HT-29 (cell line): ENCODE data around the gene ATP5PD. TPM values are rescaled to one million over a fixed set of nuclear protein-coding genes. Genes with fewer than 3 reads are reported as not detected.
"Not testable (repeated sequence)": the region's sequence is repeated elsewhere in the genome, so short reads cannot be mapped to it uniquely, and the experiment has no call there.

Experiments
- DNase-seq: peaks from one replicate; pipeline ENCODE4 v3.0.0-alpha.2; 2015; ENCODE audit warnings: low spot score
- total RNA-seq: library from RNA; depleted of rRNA; stranded (reverse); fragments of >200 nt; shearing (Covaris generic); gene quantifications from 2 replicates; pipeline ENCODE4 v1.2.3, GENCODE V29; 2014

The ATP5PD gene
- total RNA-seq, 1 experiment from 2014 or later = 127 TPM

DNA sequence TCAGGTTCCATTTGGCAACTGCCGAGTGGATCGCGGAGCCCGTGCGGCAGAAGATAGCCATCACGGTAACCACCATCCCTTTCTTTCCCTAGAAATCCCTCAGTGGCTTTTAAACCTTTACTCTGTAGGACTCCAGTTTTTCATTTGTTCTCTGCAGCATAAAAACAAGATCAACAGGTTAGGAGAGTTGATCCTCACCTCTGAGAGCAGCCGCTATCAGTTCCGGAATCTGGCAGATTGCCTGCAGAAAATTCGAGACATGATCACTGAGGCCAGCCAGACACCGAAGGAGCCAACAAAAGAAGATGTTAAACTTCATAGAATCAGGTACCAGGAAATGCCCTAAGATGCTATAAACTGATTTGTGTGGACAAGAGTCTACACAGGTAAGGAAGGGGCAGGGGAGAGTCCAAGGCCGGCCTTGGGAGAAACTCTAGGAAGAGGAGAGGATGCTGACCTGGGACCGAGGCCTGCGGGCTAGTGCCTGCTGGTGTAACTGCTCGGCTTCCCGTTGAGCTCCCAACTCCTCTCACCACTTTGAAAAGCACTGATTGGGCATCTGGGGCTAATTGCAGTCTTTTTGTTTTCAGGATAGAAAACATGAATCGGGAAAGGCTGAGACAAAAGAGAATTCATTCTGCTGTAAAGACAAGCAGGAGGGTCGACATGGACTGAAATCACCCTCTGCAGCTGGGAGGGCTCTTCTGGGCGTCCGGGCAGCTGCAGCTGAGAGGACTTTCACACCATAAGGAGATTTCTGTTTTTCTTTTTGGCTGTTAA is 26.2 kb downstream of the ATP5PD start:
- DNase-seq = no peak

DNA sequence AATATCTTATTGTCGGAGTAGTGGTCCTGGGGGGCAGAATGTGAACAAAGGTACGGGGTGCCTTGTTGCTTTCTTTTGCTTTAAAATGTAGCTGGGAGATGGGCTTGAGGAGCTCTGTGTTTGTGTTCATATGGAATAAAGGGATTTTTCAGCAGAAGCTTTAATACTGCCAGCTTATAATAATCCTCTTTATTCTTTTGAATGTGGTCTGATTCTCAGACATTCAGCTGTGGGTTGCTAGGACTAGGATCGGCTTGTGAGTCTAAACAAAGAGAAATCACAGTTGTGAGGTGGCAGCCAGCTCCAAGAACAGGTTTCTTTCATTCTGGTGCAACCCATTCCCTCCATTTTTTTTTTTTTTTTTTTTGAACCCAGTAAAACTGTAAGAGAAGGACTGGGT is 27.1 kb downstream of the ATP5PD start:
- DNase-seq = no peak

DNA sequence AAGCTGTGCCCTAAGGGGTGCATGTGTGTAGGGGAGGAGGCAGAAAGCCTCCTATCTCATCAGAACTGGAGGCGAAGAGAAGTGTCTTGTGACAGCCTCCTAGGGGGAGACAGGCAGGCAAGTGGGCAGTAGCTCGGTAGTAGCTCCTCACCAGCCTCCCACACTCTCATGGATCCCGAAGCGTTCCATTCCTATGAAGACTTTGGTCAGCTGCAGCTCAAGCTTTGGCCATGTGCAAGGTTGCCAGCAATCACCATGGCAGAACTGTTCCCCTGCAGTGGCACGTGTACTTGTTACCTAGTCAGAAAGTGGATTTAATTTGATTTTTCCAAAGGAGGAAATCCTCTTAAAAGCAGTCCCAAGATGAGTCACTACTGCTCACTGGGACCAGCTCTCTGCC is 27.6 kb downstream of the ATP5PD start:
- no peak for DNase-seq

DNA sequence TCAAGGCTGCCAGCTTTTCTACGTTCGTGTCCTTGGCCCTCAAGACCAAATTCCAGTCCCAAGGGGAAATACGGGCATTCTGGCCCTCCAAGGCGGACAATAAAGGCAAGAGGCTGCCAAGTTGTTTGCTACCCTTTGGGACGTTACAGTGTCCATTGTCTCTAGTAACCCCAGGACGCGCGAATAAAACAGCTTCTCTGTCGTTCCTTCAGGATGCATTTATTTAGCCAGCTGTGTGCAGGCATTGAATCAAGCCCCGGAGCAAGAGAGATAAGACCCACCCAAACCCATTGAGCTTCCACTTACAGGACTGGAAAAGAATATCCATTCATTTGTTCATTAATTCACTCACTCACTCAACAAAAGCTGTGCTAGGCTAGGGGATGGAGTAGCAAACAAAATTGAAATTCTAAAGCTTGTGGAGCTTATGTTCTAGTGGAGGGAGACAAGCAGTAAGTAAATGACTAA is 33.6 kb downstream of the ATP5PD start:
- no peak for DNase-seq

DNA sequence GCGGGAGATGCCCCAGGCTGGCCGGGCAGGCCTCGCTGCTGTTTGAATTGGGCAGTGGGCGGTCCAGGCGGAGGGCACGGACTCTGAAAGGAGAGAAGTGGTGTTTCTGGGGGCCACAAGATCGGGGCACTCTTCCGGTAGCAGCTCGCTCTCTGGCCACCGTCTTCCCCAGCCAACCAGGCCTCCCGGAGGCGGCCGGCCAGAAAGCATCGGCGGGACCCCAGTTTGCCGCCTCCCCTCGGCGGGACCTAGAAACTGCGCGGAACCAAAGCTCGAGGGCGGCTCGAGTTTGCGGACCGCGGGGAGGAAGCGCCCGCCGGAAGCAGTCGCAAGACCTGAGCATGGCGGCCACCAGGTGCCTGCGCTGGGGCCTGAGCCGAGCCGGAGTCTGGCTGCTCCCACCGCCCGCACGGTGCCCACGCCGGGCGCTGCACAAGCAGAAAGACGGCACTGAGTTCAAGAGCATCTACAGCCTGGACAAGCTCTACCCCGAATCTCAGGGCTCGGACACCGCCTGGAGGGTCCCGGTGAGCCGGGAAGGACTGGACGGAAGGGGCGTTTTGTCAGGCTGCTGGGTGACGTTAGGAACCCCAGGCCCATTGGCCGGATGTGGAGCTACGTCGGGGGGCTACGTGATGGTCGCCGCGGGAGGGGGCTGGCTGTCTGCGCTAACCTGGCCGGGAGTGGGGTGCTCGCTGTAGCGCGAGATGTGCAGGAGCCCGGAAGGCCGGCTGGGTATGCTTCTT is 34.2 kb downstream of the ATP5PD start, which contains the start of gene MRPL58:
TSS of gene MRPL58 (plus strand) at position 325 of the 746 bp plus-strand sequence. CDS start at position 342, 17 bp downstream.
- DNase-seq = peak; percentile 85

DNA sequence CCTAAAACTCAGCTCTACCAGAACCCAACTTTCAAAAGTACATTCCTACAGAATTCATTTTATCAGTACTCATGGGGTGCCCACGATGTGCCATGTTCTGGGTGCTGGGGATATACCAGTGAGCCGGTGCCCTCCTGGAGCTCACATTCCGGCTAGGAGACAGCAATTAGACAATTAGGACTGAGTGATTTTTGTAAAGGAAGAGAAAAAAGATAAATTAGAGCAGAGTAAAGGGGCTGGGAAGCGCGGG is 34.7 kb downstream of the ATP5PD start:
- DNase-seq = no peak

DNA sequence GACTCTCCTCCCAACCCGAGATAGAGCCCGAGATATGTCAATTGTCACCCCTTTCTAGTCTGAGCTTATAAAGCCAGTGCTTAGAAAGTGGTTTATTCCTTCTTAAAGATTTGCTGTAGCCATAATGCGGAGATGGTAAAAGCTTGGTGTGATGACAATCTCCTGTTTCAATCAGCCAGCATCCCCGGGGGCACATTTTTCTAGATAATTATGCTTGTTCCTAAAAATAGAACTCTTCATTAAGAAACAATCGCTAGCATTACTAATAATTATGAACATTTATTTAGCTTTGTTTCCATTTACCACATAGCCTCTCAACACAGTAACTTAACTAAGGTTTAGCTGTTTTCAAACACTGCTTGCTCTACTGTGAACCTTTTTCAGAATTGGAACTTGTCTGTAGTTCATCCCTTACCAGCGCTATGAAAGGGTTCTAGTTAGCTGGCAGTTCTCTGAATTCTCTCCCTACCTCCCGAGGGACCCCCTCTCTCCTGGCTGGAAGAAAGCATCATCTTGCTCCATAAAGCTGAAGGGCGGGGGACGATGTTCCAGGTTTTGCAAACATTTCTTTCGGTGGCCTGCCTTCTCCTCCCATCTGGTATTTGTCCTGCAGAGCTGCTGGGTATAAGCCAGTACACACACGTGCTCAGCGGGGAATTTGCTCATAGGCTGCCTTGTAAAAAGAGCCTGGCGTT is 35.2 kb downstream of the ATP5PD start:
- DNase-seq = no peak

DNA sequence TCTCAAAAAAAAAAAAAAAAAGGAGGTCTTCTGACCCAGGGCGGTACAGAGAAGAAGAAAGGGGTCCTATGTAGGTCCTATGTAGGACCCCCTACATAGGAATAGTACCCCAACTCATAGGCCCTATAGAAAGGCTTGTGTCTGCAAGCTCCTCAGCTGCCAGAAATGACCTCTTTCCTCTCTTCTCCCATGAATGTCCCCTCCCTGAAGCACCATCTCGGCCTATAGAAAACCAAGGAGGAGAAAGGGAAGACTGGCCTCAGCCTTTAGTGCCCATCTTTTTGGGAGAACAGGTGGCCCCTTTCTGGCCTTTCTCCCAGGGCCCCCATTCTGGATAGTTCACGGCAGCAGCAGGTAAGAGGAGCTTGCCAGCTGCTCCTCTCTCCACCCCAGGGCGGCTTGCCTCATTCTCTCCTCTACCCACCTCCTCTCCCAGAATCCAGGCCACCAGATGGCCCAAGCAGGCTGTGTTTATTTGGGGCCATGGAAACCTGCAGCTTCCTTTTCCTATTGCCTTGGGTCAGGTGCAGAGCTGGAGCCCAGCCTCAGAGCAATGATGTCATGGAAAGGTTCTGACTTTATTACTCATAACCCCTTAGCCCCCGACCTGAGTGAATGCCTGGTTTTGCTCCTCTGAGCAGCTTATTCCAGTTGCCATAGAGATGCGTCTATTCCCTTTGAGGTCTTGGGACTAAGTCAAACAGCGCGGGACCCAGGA is 35.9 kb downstream of the ATP5PD start:
- peak; percentile 83 for DNase-seq

DNA sequence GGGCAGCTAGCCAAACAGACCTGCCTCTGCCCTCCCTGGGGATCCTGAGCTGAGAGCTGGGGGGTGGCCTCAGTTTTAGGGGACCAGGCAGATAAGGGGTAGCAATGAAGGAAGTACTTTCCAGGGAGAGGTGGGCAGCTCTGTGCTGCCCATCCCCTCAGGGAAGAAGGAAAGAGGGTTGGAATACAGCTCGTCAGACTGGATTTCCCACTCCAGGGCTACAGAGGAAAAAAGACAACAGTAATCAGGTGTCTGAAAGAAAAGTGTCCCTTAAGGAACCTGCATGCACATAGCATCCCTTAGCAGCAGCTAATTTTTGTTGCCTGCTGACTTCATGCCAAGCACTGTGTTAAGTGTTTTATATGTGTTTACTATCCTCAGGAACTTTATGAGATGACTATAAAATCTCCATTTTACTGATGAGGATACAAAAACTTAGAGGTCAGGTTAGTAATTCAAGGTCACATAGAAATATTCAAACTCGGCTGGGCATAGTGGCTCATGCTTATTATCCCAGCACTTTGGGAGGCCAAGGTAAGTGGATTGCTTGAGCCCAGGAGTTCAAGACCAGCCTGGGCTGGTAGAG is 37.5 kb downstream of the ATP5PD start:
- DNase-seq = no peak

DNA sequence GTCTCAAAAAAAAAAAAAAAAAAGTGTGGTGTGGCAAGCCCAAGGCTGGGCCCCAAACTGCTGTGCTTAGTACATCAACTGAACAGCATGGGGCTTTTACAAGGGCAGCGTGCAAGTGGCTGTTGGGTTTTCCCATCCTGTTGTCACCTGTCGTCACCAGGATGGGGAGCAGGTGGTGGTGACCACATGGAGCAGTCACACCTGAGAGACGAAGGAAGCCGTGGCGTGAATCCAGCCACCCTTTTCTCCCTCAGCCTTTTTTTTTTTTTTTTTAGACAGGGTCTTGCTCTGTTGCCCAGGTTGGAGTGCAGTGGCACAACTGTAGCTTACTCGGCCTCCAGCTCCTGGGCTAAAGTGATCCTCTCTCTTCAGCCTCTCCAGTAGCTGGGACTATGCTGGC is 38.4 kb downstream of the ATP5PD start:
- no peak for DNase-seq

DNA sequence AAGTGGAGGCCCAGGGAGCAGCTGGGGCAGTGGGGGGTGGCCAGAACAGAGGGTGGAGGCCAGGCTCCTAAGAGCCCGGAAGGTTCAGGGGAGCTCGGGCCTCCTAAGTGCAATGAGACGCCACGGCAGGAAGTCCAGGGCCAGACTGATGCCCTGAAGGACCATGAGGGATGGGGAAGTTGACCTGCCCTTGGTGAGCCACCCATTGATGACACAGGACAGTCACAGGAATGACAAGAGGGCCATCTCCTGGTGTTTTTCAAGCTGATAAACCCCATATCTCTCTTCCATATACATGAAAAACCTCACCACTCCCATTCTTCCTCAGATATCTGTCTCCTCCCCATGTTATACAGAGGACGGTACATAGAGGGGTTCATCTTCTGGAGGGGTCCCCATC is 40.1 kb downstream of the ATP5PD start:
- peak; percentile 32 for DNase-seq

DNA sequence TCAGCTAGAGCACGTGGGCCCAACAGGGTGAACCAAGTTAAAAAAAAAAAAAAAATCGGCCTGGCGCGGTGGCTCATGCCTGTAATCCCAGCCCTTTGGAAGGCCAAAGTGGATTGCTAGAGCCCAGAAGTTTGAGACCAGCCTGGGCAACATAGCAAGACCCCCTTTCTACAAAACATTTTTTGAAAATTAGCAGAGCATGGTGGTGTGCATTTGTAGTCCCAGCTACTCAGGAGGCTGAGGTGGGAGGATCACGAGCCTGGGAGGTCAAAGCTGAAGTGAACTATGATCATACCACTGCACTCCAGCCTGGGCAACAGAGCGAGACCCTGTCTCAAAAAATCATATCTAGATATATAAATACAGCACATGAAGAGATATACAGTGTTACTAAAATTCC is 40.7 kb downstream of the ATP5PD start:
- not testable (repeated sequence) for DNase-seq

DNA sequence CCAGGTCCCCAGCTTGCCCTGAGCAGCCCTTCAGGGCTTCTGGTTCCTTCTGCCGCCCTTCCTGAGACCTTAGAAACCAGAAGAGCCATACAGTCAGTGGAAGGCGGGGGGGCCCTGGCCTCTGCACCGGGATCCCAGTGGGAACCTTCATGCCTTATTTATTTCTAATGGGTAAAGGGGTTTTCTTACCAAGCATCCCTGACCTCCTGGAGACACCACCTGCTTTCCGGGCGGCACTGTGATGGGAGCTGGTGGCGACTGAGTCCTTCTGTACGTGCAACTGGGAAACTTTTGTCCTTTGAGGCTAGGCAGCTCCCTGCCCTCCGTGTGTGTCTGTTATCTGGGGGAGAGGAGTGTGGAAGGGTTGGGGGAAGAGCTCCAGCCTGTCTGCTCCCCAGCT is 41.5 kb downstream of the ATP5PD start:
- DNase-seq = no peak

DNA sequence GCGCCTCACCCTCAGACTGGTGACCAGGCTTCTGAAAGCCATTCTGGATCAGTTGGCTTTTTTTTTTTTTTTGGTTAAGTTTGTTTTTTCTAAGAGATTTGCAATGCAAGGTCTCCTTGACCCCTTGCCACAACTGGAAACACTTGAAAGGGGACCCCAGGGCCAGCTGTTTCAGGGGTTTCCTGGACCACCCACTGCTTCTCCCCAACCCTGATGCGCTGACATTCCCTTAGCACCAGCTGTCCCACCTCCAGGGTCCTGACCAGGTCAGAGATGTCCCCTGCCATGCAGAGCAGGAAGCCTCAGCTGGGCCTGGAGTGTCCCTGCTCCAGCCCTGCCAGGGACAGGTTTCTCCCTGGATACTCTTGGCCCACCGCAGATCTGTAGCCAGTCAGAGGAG is 42.4 kb downstream of the ATP5PD start:
- DNase-seq = no peak

DNA sequence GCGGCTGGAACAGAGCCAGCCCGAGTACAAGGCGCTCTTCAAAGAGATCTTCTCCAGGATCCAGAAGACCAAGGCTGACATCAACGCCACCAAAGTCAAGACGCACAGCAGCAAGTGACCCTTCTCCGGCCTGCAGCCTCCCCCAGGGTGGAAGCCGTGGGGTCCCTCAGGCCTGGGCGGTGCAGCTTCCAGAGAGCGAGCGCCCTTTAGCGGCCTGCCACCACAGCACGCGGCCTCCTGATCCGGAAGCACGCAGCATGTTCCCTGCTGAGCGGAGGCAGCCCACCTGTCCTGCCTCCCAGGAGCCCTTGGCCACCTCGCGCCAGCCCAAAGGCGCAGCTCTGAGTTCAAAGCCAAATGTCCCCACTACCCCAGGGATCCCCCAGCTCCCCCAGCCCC is 42.8 kb downstream of the ATP5PD start:
- DNase-seq = no peak

DNA sequence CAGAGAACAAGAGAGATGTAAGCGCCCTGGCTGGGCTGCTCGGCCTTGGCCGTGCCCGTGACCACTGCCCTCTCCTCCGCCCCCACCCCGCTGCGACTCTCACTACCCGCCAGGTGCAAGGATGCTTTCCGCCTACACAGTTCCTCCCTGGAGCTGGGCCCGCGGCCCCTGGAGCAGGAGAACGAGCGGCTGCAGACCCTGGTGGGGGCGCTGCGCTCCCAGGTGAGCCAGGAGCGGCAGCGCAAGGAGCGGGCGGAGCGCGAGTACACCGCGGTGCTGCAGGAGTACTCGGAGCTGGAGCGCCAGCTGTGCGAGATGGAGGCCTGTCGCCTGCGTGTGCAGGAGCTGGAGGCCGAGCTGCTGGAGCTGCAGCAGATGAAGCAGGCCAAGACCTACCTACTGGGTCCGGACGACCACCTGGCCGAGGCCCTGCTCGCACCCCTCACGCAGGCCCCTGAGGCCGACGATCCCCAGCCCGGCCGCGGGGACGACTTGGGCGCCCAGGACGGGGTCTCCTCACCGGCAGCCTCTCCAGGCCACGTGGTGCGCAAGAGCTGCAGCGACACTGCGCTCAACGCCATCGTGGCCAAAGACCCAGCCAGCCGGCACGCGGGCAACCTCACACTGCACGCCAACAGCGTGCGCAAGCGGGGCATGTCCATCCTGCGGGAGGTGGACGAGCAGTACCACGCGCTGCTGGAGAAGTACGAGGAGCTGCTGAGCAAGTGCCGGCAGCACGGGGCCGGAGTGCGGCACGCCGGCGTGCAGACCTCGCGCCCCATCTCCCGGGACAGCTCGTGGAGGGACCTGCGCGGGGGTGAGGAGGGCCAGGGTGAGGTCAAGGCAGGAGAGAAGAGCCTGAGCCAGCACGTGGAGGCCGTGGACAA is 43.5 kb downstream of the ATP5PD start:
- no peak for DNase-seq

DNA sequence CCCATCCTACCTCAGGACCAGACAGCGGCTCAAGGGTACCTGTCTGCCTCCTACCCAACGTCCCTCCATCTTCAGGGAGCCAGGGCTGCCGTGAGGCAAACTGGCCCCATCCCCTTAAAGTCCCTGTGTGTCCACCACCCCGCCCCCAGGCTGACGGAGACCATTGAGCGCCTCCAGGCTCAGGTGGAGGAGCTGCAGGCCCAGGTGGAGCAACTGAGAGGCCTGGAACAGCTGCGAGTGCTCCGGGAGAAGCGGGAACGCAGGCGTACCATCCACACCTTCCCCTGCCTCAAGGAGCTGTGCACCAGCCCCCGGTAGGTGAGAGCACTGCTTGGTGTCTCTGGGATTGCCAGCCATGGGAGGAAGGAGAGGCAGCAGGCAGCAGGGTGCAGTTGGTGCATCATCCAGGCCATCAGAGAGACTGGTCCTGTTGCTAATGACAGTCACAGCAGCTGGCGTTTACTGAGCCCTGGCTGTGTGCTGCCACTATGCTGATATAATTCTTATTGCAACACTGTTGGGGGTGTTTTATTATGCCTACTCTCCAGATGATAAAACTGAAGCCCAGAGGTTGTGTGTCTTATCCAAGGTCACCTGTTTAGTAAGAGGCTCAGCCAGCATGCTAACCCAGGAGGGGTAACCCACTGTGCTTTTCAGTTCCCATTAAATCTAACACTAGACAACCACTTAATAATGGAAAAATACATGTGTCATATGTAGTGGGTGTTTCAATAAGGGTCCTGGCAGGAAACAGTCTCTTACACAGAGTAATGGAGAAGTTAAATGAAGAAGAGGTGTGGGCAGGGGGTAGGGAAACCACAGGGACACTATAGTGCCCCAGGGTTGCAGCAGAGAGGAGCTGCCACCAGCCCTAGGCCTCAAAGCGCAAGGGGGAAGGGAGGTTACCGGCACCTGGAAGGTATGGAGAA is 44.6 kb downstream of the ATP5PD start:
- DNase-seq = no peak

DNA sequence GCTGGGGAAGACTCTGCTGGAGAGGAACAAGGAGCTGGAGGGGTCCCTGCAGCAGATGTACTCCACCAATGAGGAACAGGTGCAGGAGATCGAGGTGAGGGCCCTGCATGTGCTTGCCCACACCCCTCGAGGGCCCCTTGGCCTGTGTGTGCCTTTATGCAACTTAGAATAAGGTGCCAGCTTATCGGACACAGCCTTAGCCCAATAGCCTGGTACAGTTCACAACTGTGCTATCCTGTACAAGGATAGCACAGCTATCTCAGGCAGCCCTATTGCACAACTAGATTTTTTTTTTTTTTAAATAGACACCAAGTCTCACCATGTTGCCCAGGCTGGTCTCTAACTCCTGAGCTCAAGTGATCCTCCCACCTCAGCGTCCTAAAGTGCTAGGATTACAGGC is 47.2 kb downstream of the ATP5PD start:
- no peak for DNase-seq

DNA sequence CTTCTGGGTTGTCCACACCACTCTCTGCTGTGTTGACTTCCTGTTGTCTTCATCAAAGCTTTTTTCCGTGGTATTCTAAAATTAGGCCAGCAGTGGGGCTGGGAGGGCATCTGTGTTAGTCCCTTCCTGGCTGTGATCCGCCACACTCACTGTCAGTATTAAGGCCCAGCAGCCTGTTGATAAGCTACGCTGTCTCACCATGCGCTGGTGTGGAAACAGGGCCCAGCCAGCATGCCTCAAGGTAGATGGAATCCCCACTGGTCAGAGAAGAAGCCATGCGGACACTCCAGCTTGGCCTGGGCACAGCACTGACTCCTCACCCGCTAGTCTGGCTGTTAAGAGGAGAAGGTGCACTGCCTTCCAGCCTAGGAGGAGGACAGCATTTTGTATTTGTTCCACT is 48.0 kb downstream of the ATP5PD start:
- DNase-seq = no peak
